Suprapubic skin (tissue), 4 donors: Measurements from ENCODE around the gene HIVEP3. TPM values are rescaled to one million over a fixed set of nuclear protein-coding genes. Genes with fewer than 3 reads are reported as not detected.
"Not testable (repeated sequence)": the region's sequence is repeated elsewhere in the genome, so short reads cannot be mapped to it uniquely, and the experiment has no call there.

ENCODE experiments used
- DNase-seq, 2 donors: peaks; one replicate each; pipeline ENCODE4 v3.0.0-alpha.2; 2019; ENCODE audit warnings: low spot score in 2 of 2
- H3K27ac ChIP-seq: fragments of 200-600 bp; sonication (generic); one replicate; pipeline ENCODE4 v1.5.1; 2019
- H3K27me3 ChIP-seq: fragments of 200-600 bp; sonication (generic); one replicate; pipeline ENCODE4 v1.5.1; 2019
- H3K36me3 ChIP-seq: fragments of 200-600 bp; sonication (generic); one replicate; pipeline ENCODE4 v1.5.1; 2019
- H3K4me1 ChIP-seq: fragments of 200-600 bp; sonication (generic); one replicate; pipeline ENCODE4 v1.5.1; 2019
- H3K4me3 ChIP-seq: fragments of 200-600 bp; sonication (generic); one replicate; pipeline ENCODE4 v1.5.1; 2019; ENCODE audit warnings: mild to moderate bottlenecking
- H3K9me3 ChIP-seq: fragments of 200-600 bp; sonication (generic); one replicate; pipeline ENCODE4 v1.5.1; 2019
- CTCF ChIP-seq, 2 donors: fragments of 200-600 bp in 1 of 2; fragments of 450-650 bp in 1 of 2; sonication (generic) in 1 of 2; IDR thresholded peaks; one replicate each; pipeline ENCODE4 v1.5.1; 2016 to 2019; ENCODE audit warnings: antibody characterized with exemption in 2 of 2, mild to moderate bottlenecking in 1 of 2, moderate library complexity in 1 of 2
- EP300 ChIP-seq: sonication (generic); formaldehyde crosslinking; IDR thresholded peaks from one replicate; pipeline ENCODE4 v1.6.1; 2017; ENCODE audit warnings: antibody characterized with exemption
- POLR2A ChIP-seq, 2 donors: fragments of 450-650 bp; IDR thresholded peaks; one replicate each; pipeline ENCODE4 v1.6.1; 2017; ENCODE audit warnings: antibody characterized with exemption in 2 of 2, mild to moderate bottlenecking in 2 of 2, moderate library complexity in 2 of 2
- POLR2AphosphoS5 ChIP-seq, 3 donors: sonication (generic); formaldehyde crosslinking; IDR thresholded peaks; one replicate each; pipeline ENCODE4 v1.6.1; 2017; ENCODE audit warnings: antibody characterized with exemption in 3 of 3
- WGBS: methylation state at CpG from one replicate; pipeline ENCODE4 v1.1.5; 2018; 5-methylcytosine and 5-hydroxymethylcytosine counted together
- total RNA-seq, 4 donors: library from RNA; depleted of rRNA; stranded (reverse); fragments of >200 nt; gene quantifications; one replicate each; pipeline ENCODE4 v1.1.0, GENCODE V29; 2016

HIVEP3 gene
- total RNA-seq, 4 donors from 2014 or later = 11.3 to 23.9 (median 18.3) TPM

- Histone ChIP-seq H3K4me3 (no peak overlapping the region), H3K4me1 (peaks cover 3% of the 10 kb centered on the region), H3K9me3 (no peaks in the 10 kb centered on the region), H3K36me3 (no peaks in the 10 kb centered on the region), H3K27me3 (no peaks in the 10 kb centered on the region), H3K27ac (no peak overlapping the region)
- DNase-seq = no peak
- TF ChIP-seq POLR2A (IDR thresholded peaks at IDR 0.05) (no peak), CTCF (IDR thresholded peaks at IDR 0.05) (no peak), POLR2AphosphoS5 (IDR thresholded peaks at IDR 0.05) (no peak), EP300 (no peak)
- WGBS = 64% methylated on average over 9 of the region's 9 CpGs
Observed at GRCh38 chr1:41955461-41956159, 36.9 kb upstream of the HIVEP3 start.

- 82% methylated on average over 6 of the region's 6 CpGs for WGBS
- no peak overlapping the region for H3K4me3 ChIP-seq
- no peaks in the 10 kb centered on the region for H3K36me3 ChIP-seq
- no peak overlapping the region for H3K27ac ChIP-seq
- DNase-seq = no peak
- no peaks in the 10 kb centered on the region for H3K9me3 ChIP-seq
- no peak for TF ChIP-seq EP300
- TF ChIP-seq CTCF (IDR thresholded peaks at IDR 0.05) = no peak
- no peaks in the 10 kb centered on the region for H3K27me3 ChIP-seq
- peaks cover 3% of the 10 kb centered on the region for H3K4me1 ChIP-seq
Observed at GRCh38 chr1:41954533-41954944, 35.8 kb upstream of the HIVEP3 start.

- H3K27me3 ChIP-seq = no peaks in the 10 kb centered on the region
- 71% methylated on average over 1 of the region's 1 CpG for WGBS
- H3K4me3 ChIP-seq = no peak overlapping the region
- no peak for TF ChIP-seq CTCF (IDR thresholded peaks at IDR 0.05)
- TF ChIP-seq POLR2A (IDR thresholded peaks at IDR 0.05) = no peak
- no peak for TF ChIP-seq POLR2AphosphoS5 (IDR thresholded peaks at IDR 0.05)
- no peak for TF ChIP-seq EP300
- H3K27ac ChIP-seq = no peak overlapping the region
- no peaks in the 10 kb centered on the region for H3K36me3 ChIP-seq
- no peaks in the 10 kb centered on the region for H3K9me3 ChIP-seq
- no peak for DNase-seq
- peaks cover 3% of the 10 kb centered on the region for H3K4me1 ChIP-seq
Observed at GRCh38 chr1:41953291-41953690, 34.6 kb upstream of the HIVEP3 start.

GRCh38 chr1:41952208-41952607, 33.5 kb upstream of the HIVEP3 start:
- no peak for DNase-seq
- Histone ChIP-seq H3K36me3 (no peaks in the 10 kb centered on the region), H3K4me1 (peaks cover 3% of the 10 kb centered on the region), H3K27ac (no peak overlapping the region), H3K4me3 (no peak overlapping the region), H3K27me3 (no peaks in the 10 kb centered on the region), H3K9me3 (no peaks in the 10 kb centered on the region)
- TF ChIP-seq POLR2A (IDR thresholded peaks at IDR 0.05) = no peak
- no peak for TF ChIP-seq POLR2AphosphoS5 (IDR thresholded peaks at IDR 0.05)
- no peak for TF ChIP-seq CTCF (IDR thresholded peaks at IDR 0.05)
- TF ChIP-seq EP300 = no peak
- WGBS = 95% methylated on average over 2 of the region's 2 CpGs

GRCh38 chr1:41951492-41951891, 32.8 kb upstream of the HIVEP3 start:
- 84% methylated on average over 3 of the region's 3 CpGs for WGBS
- H3K9me3 ChIP-seq, H3K4me3 ChIP-seq, H3K36me3 ChIP-seq, H3K27ac ChIP-seq, DNase-seq, H3K4me1 ChIP-seq, H3K27me3 ChIP-seq: not testable (repeated sequence)

GRCh38 chr1:41950820-41951219, 32.1 kb upstream of the HIVEP3 start:
- 44% methylated on average over 1 of the region's 1 CpG for WGBS
- no peaks in the 10 kb centered on the region for H3K27me3 ChIP-seq
- H3K4me1 ChIP-seq = peaks cover 1% of the 10 kb centered on the region
- DNase-seq = no peak
- no peak for TF ChIP-seq EP300
- TF ChIP-seq CTCF (IDR thresholded peaks at IDR 0.05) = no peak
- no peak for TF ChIP-seq POLR2A (IDR thresholded peaks at IDR 0.05)
- TF ChIP-seq POLR2AphosphoS5 (IDR thresholded peaks at IDR 0.05) = no peak
- H3K4me3 ChIP-seq = no peak overlapping the region
- no peaks in the 10 kb centered on the region for H3K36me3 ChIP-seq
- no peaks in the 10 kb centered on the region for H3K9me3 ChIP-seq
- H3K27ac ChIP-seq = no peak overlapping the region

GRCh38 chr1:41945946-41946345, 27.2 kb upstream of the HIVEP3 start:
- H3K27me3 ChIP-seq = not testable (repeated sequence)

More at GRCh38 chr1:41945946-41946345, 27.2 kb upstream of the HIVEP3 start:
- DNase-seq, H3K4me3 ChIP-seq, H3K27ac ChIP-seq, H3K9me3 ChIP-seq, H3K36me3 ChIP-seq, H3K4me1 ChIP-seq: not testable (repeated sequence)
- WGBS = 85% methylated on average over 9 of the region's 10 CpGs
